Uterus (tissue), 2 donors: ENCODE data around the gene R3HDM2.

Experiments
- POLR2A ChIP-seq, 2 donors: fragments of 450-650 bp; IDR thresholded peaks; one replicate each; pipeline ENCODE4 v1.6.1; 2016; ENCODE audit warnings: antibody characterized with exemption in 2 of 2, mild to moderate bottlenecking in 1 of 2, moderate library complexity in 1 of 2
- TF ChIP-seq, protein P1 (sequence below), 4 experiments: fragments of 200-600 bp in 2 of 4; fragments of 450-650 bp in 2 of 4; sonication (generic) in 2 of 4; IDR thresholded peaks; one replicate each; pipeline ENCODE4 v1.5.1; 2016 to 2019; ENCODE audit warnings: antibody characterized with exemption in 4 of 4, mild to moderate bottlenecking in 2 of 4, moderate library complexity in 1 of 4

- TF ChIP-seq, protein P1, sequence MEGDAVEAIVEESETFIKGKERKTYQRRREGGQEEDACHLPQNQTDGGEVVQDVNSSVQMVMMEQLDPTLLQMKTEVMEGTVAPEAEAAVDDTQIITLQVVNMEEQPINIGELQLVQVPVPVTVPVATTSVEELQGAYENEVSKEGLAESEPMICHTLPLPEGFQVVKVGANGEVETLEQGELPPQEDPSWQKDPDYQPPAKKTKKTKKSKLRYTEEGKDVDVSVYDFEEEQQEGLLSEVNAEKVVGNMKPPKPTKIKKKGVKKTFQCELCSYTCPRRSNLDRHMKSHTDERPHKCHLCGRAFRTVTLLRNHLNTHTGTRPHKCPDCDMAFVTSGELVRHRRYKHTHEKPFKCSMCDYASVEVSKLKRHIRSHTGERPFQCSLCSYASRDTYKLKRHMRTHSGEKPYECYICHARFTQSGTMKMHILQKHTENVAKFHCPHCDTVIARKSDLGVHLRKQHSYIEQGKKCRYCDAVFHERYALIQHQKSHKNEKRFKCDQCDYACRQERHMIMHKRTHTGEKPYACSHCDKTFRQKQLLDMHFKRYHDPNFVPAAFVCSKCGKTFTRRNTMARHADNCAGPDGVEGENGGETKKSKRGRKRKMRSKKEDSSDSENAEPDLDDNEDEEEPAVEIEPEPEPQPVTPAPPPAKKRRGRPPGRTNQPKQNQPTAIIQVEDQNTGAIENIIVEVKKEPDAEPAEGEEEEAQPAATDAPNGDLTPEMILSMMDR (IDR thresholded peaks at IDR 0.05): no peak
- no peak for TF ChIP-seq POLR2A (IDR thresholded peaks at IDR 0.05)
Observed at GRCh38 chr12:57370696-57371095, 60.1 kb downstream of the R3HDM2 start.
